BJ (cell line): Measurements from ENCODE around the gene SLC30A1. TPM values are rescaled to one million over a fixed set of nuclear protein-coding genes. Genes with fewer than 3 reads are reported as not detected.

Experiments used
- CTCF ChIA-PET: fragments of 350-600 bp; formaldehyde crosslinking; extraction: SDS; loops from one replicate; lab custom pipeline; 2021; ENCODE audit warnings: antibody characterized with exemption, inconsistent platforms; lab: Yijun Ruan, JAX
- POLR2A ChIA-PET: fragments of 300-600 bp; sonication (Branson Sonifier 250); formaldehyde crosslinking; extraction: SDS; loops from one replicate; lab custom pipeline; 2021; ENCODE audit warnings: antibody characterized with exemption; lab: Charles Lee
- DNase-seq: peaks from one replicate; pipeline ENCODE4 v3.0.0-alpha.2; 2011; ENCODE audit warnings: low read depth
- H3K27me3 ChIP-seq: 2 replicates; pipeline ENCODE4 v1.6.0; 2011; ENCODE audit warnings: low read length; ENCODE audit not compliant: control insufficient read depth, insufficient read depth
- H3K36me3 ChIP-seq: 2 replicates; pipeline ENCODE4 v1.5.1; 2011; ENCODE audit warnings: low read length; ENCODE audit not compliant: control insufficient read depth, insufficient read depth
- H3K4me3 ChIP-seq: 2 replicates; pipeline ENCODE4 v1.5.1; 2011; ENCODE audit warnings: low read depth, mild to moderate bottlenecking, control low read depth, low read length
- CTCF ChIP-seq: IDR thresholded peaks from 2 replicates; pipeline ENCODE4 v1.5.1; 2011; ENCODE audit warnings: low read depth, mild to moderate bottlenecking, control low read depth, inconsistent platforms, low read length, moderate library complexity; ENCODE audit not compliant: insufficient read depth
- polyA plus RNA-seq: library from polyadenylated mRNA; depleted of rRNA; stranded (reverse); fragments of >200 nt; gene quantifications from 2 replicates; pipeline ENCODE4 v1.2.3, GENCODE V29; 2011

The SLC30A1 gene
- polyA plus RNA-seq, 1 experiment, result 5.8 TPM

GRCh38 chr1:211527888-211528287, 51.1 kb downstream of the SLC30A1 start:
- no peak for TF ChIP-seq CTCF
- Histone ChIP-seq H3K36me3 (no peaks in the 10 kb centered on the region), H3K27me3 (peaks cover 8% of the 10 kb centered on the region; the same call in 1 of the 2 replicates), H3K4me3 (no peak overlapping the region)
- CTCF ChIA-PET, result interaction anchor here (0.7 to 1.2 kb wide), 3 partner anchors 13 to 200 kb away, joined by 3 read pairs; no protein-coding TSS in a partner anchor
- no peak for DNase-seq
- POLR2A ChIA-PET, result no interaction called here

GRCh38 chr1:211527006-211527405, 52.0 kb downstream of the SLC30A1 start:
- Histone ChIP-seq H3K4me3 (no peak overlapping the region), H3K36me3 (no peaks in the 10 kb centered on the region), H3K27me3 (peaks cover 8% of the 10 kb centered on the region; the same call in 1 of the 2 replicates)
- TF ChIP-seq CTCF, result no peak
- DNase-seq, result no peak
- CTCF ChIA-PET, result interaction anchor here (1.2 kb wide), 2 partner anchors 12 to 127 kb away, joined by 3 read pairs; no protein-coding TSS in a partner anchor
- POLR2A ChIA-PET, result no interaction called here

- ChIA-PET CTCF (no interaction called here), POLR2A (no interaction called here)
- no peak for DNase-seq
- Histone ChIP-seq H3K36me3 (no peaks in the 10 kb centered on the region), H3K4me3 (no peak overlapping the region), H3K27me3 (peaks cover 8% of the 10 kb centered on the region; the same call in 1 of the 2 replicates)
- no peak for TF ChIP-seq CTCF
Observed at GRCh38 chr1:211526101-211526500, 52.9 kb downstream of the SLC30A1 start.

- ChIA-PET POLR2A (no interaction called here), CTCF (interaction anchor here (2.6 kb wide), 1 partner anchor 11 kb away, joined by 29 read pairs; no protein-coding TSS in a partner anchor)
- no peak for TF ChIP-seq CTCF
- Histone ChIP-seq H3K27me3 (peaks cover 3% of the 10 kb centered on the region; the same call in 1 of the 2 replicates), H3K4me3 (no peak overlapping the region), H3K36me3 (no peaks in the 10 kb centered on the region)
- DNase-seq, result no peak
Observed at GRCh38 chr1:211525101-211525676, 53.8 kb downstream of the SLC30A1 start.

GRCh38 chr1:211524521-211524920, 54.4 kb downstream of the SLC30A1 start:
- H3K4me3 ChIP-seq, result no peak overlapping the region
- DNase-seq, result no peak
- TF ChIP-seq CTCF, result no peak
- ChIA-PET POLR2A (no interaction called here), CTCF (interaction anchor here (2.6 kb wide), 1 partner anchor 10 kb away, joined by 29 read pairs; no protein-coding TSS in a partner anchor)
- peaks cover 3% of the 10 kb centered on the region; the same call in 1 of the 2 replicates for H3K27me3 ChIP-seq
- H3K36me3 ChIP-seq, result no peaks in the 10 kb centered on the region
